Lower lobe of right lung (tissue), 2 donors: ENCODE data around the gene BCL11B. TPM values are rescaled to one million over a fixed set of nuclear protein-coding genes. Genes with fewer than 3 reads are reported as not detected.

Experiments used
- ATAC-seq, 2 donors: fragments of 200-7000 bp; cut with Tn5 transposase; one replicate each; pipeline ENCODE4 v1.9.1; 2020 to 2022; ENCODE audit warnings: mild to moderate bottlenecking in 2 of 2, moderate library complexity in 2 of 2
- DNase-seq: peaks from one replicate; pipeline ENCODE4 v3.0.0-alpha.2; 2020
- H3K27ac ChIP-seq: fragments of 200-600 bp; one replicate; pipeline ENCODE4 v1.8.0; 2022
- H3K27me3 ChIP-seq: fragments of 200-600 bp; one replicate; pipeline ENCODE4 v1.8.0; 2022; ENCODE audit warnings: low read depth
- H3K36me3 ChIP-seq: fragments of 200-600 bp; one replicate; pipeline ENCODE4 v1.8.0; 2022; ENCODE audit warnings: mild to moderate bottlenecking
- H3K4me1 ChIP-seq: fragments of 200-600 bp; one replicate; pipeline ENCODE4 v1.8.0; 2022
- H3K4me3 ChIP-seq: fragments of 200-600 bp; one replicate; pipeline ENCODE4 v1.8.0; 2022; ENCODE audit warnings: mild to moderate bottlenecking
- H3K9me3 ChIP-seq: fragments of 200-600 bp; one replicate; pipeline ENCODE4 v1.8.0; 2022
- intact Hi-C: fragments of 100-400 bp; cut with DNase I; formaldehyde crosslinking; loops from one replicate; pipeline ENCODE4 v1.11.0; 2022
- total RNA-seq: library from RNA; stranded (reverse); fragmentation: NEBNext Ultra II Directional; extraction: Animal tissue kit (Norgen Biotek cat#: 25700); gene quantifications from one replicate; pipeline ENCODE4 v1.2.1, GENCODE V29; 2021
- TF ChIP-seq, protein P1 (sequence below): fragments of 200-600 bp; IDR thresholded peaks from one replicate; pipeline ENCODE4 v1.8.0; 2022; ENCODE audit warnings: antibody characterized with exemption, mild to moderate bottlenecking
- donor health status: DM: no; HTN: yes; CAD: no; lungs with severe emphysema.

BCL11B gene
- total RNA-seq, 1 donor from 2014 or later = 2.3 TPM

DNA sequence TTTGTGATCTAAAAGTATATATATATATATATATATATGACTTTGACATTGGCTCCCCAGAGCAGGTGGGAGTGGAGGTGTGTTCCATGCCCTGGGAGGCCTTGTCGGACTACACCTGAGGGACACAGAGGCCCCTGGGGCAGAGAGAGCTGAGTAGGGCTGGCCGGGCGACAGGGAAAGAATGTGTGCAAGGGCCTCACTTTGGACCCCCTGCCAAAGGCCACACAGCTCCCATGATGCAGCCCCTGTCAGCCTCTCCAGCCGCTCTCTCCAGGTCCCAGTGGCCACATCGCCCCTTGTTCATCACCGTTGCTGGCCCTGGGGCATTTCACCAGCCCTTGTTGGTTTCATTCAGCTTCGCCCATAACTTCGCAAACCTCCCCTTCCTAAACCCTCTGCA lies 123.9 kb downstream of the BCL11B start:
- intact Hi-C loops = no loop called here
- TF ChIP-seq, protein P1, sequence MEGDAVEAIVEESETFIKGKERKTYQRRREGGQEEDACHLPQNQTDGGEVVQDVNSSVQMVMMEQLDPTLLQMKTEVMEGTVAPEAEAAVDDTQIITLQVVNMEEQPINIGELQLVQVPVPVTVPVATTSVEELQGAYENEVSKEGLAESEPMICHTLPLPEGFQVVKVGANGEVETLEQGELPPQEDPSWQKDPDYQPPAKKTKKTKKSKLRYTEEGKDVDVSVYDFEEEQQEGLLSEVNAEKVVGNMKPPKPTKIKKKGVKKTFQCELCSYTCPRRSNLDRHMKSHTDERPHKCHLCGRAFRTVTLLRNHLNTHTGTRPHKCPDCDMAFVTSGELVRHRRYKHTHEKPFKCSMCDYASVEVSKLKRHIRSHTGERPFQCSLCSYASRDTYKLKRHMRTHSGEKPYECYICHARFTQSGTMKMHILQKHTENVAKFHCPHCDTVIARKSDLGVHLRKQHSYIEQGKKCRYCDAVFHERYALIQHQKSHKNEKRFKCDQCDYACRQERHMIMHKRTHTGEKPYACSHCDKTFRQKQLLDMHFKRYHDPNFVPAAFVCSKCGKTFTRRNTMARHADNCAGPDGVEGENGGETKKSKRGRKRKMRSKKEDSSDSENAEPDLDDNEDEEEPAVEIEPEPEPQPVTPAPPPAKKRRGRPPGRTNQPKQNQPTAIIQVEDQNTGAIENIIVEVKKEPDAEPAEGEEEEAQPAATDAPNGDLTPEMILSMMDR = no peak
- DNase-seq = no peak
- no peak for ATAC-seq
- Histone ChIP-seq H3K36me3 (no peaks in the 10 kb centered on the region), H3K4me3 (no peak overlapping the region), H3K4me1 (no peaks in the 10 kb centered on the region), H3K27ac (no peak overlapping the region), H3K27me3 (no peaks in the 10 kb centered on the region), H3K9me3 (no peaks in the 10 kb centered on the region)

DNA sequence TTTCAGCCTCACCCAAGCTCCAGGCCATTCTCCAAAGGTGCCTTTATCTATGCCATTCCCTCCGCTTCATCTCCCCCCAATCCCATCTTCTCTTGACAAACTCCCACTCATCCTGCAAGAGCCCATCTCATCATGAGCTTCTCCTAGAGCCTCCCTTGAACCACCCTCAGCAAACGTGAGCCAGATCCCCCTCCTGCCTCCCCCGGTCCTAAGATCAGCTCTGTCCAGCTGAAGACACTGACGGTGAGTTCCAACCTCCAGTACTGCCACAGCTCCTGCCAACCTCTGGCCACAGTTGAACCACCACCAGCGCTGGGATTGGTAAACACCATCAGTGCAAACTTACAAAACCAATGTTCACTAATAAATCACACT lies 124.6 kb downstream of the BCL11B start:
- H3K36me3 ChIP-seq = no peaks in the 10 kb centered on the region
- intact Hi-C loops = no loop called here
- TF ChIP-seq, protein P1 = no peak
- DNase-seq (no peak), ATAC-seq (no peak)
- no peaks in the 10 kb centered on the region for H3K27me3 ChIP-seq
- H3K27ac ChIP-seq = no peak overlapping the region
- H3K4me1 ChIP-seq = no peaks in the 10 kb centered on the region
- no peak overlapping the region for H3K4me3 ChIP-seq
- no peaks in the 10 kb centered on the region for H3K9me3 ChIP-seq

DNA sequence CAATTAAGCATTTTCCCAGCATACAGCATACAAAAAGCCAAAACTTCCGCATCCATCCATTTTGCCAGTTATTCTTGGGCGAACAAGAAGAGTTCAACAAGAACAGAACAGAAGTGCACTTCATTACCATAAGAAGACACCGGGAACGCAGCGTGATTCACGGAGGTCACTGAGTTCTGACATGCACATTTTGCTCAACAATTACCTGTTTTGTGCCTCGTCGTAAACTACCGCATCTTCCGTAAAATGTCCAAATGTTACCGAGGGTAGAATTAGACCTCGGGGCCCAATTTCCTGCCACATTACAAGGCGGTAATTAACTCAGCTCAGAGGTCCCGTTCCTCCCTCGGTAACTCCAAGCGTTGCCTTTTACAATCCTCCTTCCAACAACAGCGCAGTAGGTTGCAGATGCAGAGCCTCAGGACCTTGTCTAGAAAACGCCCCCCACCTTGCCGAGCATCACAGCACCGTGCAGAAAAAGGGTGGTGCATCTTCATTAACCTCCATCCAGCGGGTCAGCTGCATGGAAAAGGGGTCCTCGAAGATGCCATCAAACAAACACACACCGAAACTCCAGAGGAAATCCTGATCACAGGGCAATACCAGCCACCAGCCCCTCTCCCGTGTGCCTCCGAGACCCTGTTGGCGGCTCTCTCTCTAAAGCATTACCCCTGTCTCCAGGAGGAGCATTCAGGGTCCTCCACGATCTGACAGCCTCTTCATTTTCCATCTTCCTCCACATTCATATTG lies 125.2 kb downstream of the BCL11B start:
- Histone ChIP-seq H3K36me3 (no peaks in the 10 kb centered on the region), H3K4me3 (no peak overlapping the region), H3K4me1 (no peaks in the 10 kb centered on the region), H3K27me3 (no peaks in the 10 kb centered on the region), H3K9me3 (no peaks in the 10 kb centered on the region), H3K27ac (no peak overlapping the region)
- TF ChIP-seq, protein P1 = no peak
- DNase-seq (no peak), ATAC-seq (no peak)
- intact Hi-C loops = no loop called here

DNA sequence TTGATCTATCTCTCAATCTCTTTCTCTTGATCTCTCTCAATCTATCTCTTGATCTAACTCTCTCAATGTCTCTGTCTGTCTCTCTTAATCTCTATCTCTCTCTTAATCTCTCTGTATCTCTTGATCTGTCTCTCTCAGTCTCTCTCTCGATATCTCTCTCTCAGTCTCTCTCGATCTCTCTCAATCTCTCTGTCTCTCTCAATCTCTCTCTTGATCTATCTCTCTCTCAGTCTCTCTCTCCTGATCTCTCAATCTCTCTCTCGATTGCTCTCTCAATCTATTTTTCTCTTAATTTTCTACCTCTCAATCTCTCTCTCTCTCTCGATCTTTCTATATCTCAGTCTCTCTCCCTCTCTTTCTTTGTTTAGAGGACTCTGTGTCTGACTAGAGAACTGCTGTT lies 126.7 kb downstream of the BCL11B start:
- H3K27ac ChIP-seq = no peak overlapping the region
- TF ChIP-seq, protein P1 = no peak
- H3K4me3 ChIP-seq = no peak overlapping the region
- H3K36me3 ChIP-seq = no peaks in the 10 kb centered on the region
- H3K4me1 ChIP-seq = no peaks in the 10 kb centered on the region
- no peak for ATAC-seq
- no peaks in the 10 kb centered on the region for H3K27me3 ChIP-seq
- H3K9me3 ChIP-seq = no peaks in the 10 kb centered on the region
- intact Hi-C loops = no loop called here
- DNase-seq = no peak

DNA sequence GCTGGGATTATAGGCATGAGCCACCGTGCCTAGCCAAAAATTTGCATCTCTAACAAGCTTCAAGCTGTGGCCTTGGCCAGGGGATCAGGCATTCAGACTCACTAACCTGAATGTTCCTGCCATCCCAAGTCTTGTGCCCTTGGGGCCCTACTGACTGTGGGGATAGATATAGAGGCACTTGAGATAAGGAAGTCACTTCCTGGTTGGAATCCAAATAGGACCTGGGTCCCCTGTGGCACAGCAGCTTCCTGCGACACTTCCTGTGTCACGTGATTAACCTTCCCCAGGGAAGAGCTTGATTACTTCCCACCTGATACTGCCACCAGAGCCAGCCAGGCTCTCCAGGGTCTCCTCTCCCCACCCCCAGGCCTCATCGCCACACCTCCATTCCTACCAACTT lies 128.2 kb downstream of the BCL11B start:
- intact Hi-C loops = no loop called here
- Histone ChIP-seq H3K27me3 (no peaks in the 10 kb centered on the region), H3K9me3 (no peaks in the 10 kb centered on the region), H3K4me3 (no peak overlapping the region), H3K27ac (no peak overlapping the region), H3K36me3 (no peaks in the 10 kb centered on the region), H3K4me1 (no peaks in the 10 kb centered on the region)
- TF ChIP-seq, protein P1 = no peak
- no peak for DNase-seq
- no peak for ATAC-seq
